GM18508 (cell line): Measurements from ENCODE around the gene CACNA1E.
"Not testable (repeated sequence)": the region's sequence is repeated elsewhere in the genome, so short reads cannot be mapped to it uniquely, and the experiment has no call there.

Source experiments
- ATAC-seq: cut with Tn5 transposase; IDR thresholded peaks from one replicate; pipeline ENCODE4 v1.9.1; 2021; ENCODE audit warnings: moderate number of reproducible peaks; ENCODE audit not compliant: insufficient read depth, unreplicated experiment

CACNA1E gene

DNA sequence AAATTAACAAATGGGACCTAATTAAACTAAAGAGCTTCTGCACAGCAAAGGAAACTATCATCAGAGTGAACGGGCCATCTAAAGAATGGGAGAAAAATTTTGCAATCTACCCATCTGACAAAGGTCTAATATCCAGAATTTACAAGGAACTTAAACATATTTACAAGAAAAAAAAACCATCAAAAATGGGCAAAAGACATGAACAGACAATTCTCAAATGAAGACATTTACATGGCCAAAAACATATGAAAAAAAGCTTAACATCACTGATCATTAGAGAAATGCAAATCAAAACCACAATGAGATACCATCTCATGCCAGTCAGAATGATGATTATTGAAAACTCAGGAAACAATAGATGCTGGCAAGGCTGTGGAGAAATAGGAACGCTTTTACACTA, 370.9 kb downstream of the CACNA1E start:
- not testable (repeated sequence) for ATAC-seq

DNA sequence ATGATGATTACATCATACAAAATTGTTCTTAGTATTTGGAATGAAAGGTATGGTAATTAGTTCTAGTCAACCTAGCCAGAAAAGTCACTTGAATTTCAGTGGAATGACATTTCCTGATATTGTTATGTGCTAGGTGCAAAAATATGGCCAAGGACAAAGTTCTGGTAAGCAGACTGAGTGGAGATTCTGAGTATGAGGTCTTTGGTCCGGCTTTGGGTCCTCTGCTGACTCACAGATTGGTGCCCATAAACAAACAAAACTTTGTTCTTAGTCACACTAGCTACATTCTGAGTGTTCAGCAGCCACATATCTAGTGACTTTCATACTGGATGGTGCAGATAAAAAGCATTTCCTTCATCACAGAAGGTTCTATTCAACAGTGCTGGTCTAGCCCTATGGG, 372.1 kb downstream of the CACNA1E start:
- ATAC-seq, result no peak
